ENCODE measurements around the gene MAGI1. TPM values are rescaled to one million over a fixed set of nuclear protein-coding genes. Genes with fewer than 3 reads are reported as not detected.

Gene MAGI1
- total and polyA plus RNA-seq, 10 donors = 3.5 to 104 (median 62.3) TPM

DNA sequence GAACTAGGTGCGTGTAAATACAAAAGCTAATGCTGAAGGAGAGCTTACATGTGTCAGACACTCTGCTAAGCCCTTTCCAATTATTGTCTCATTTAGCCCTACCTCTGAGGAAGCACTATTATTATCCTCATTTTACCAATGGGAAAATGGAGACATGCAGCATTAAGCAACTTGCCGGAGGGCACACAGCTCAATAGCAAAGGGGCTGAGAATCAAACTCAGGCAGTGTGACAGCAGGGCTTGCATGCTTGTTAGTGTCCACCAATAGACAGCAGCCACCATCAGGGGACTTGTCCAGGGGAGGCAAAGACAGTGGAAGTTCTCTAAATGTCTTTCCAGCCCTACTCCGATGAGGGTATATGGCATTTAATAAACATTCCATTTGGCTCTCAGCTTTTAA is 548.6 kb downstream of the MAGI1 start:
- Histone ChIP-seq H3K27ac (no peak overlapping the region), H3K4me1 (peaks cover 9 to 18% (median 13%) of the 10 kb centered on the region in 6 donors), H3K27me3 (replicated peaks in 1 of 7) (no peaks in the 10 kb centered on the region), H3K36me3 (no peaks in the 10 kb centered on the region), H3K4me3 (no peak overlapping the region), H3K9me3 (no peaks in the 10 kb centered on the region)
- TF ChIP-seq POLR2AphosphoS5 (IDR thresholded peaks at IDR 0.05) (no peak), POLR2A (IDR thresholded peaks at IDR 0.05) (no peak)
- TF ChIP-seq, protein P1, sequence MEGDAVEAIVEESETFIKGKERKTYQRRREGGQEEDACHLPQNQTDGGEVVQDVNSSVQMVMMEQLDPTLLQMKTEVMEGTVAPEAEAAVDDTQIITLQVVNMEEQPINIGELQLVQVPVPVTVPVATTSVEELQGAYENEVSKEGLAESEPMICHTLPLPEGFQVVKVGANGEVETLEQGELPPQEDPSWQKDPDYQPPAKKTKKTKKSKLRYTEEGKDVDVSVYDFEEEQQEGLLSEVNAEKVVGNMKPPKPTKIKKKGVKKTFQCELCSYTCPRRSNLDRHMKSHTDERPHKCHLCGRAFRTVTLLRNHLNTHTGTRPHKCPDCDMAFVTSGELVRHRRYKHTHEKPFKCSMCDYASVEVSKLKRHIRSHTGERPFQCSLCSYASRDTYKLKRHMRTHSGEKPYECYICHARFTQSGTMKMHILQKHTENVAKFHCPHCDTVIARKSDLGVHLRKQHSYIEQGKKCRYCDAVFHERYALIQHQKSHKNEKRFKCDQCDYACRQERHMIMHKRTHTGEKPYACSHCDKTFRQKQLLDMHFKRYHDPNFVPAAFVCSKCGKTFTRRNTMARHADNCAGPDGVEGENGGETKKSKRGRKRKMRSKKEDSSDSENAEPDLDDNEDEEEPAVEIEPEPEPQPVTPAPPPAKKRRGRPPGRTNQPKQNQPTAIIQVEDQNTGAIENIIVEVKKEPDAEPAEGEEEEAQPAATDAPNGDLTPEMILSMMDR (IDR thresholded peaks at IDR 0.05 in 8 of 11, conservative IDR thresholded peaks at IDR 0.05 in 3 of 11) = no peak
- intact Hi-C loops (cut with DNase I; ENCODE audit: low total_unique reads) = no loop called here
- DNase-seq = no peak
- 93 to 96% (median 95%) methylated on average over 3 of the region's 3 CpGs for WGBS, 5 donors

- Histone ChIP-seq H3K27ac (no peak overlapping the region), H3K36me3 (no peaks in the 10 kb centered on the region), H3K9me3 (no peaks in the 10 kb centered on the region), H3K27me3 (replicated peaks in 1 of 7) (no peaks in the 10 kb centered on the region), H3K4me1 (peaks cover 9 to 25% (median 22%) of the 10 kb centered on the region in 6 donors), H3K4me3 (no peak overlapping the region)
- 90 to 94% (median 91%) methylated on average over 2 of the region's 2 CpGs for WGBS, 5 donors
- DNase-seq = no peak
- no peak for TF ChIP-seq POLR2A (IDR thresholded peaks at IDR 0.05)
- TF ChIP-seq POLR2AphosphoS5 (IDR thresholded peaks at IDR 0.05) = no peak
- TF ChIP-seq, protein P1 (IDR thresholded peaks at IDR 0.05 in 8 of 11, conservative IDR thresholded peaks at IDR 0.05 in 3 of 11) = no peak
- intact Hi-C loops (cut with DNase I; ENCODE audit: low total_unique reads) = no loop called here
These were observed 549.5 kb downstream of the MAGI1 start for GRCh38 chr3:65489253-65489652.

- Histone ChIP-seq H3K4me1 (peaks cover 12 to 44% (median 36%) of the 10 kb centered on the region in 6 donors), H3K36me3 (no peaks in the 10 kb centered on the region), H3K9me3 (no peaks in the 10 kb centered on the region), H3K27me3 (replicated peaks in 1 of 7) (no peaks in the 10 kb centered on the region), H3K4me3 (no peak overlapping the region), H3K27ac (peak overlapping the region in 5 of 8 donors; percentile 8 to 64 (median 45))
- intact Hi-C loops (cut with DNase I; ENCODE audit: low total_unique reads) = no loop called here
- WGBS, 5 donors = 51 to 80% (median 66%) methylated on average over 3 of the region's 3 CpGs
- no peak for TF ChIP-seq POLR2AphosphoS5 (IDR thresholded peaks at IDR 0.05)
- DNase-seq = no peak
These were observed 552.8 kb downstream of the MAGI1 start for GRCh38 chr3:65485826-65486469.

- 54 to 78% (median 57%) methylated on average over 3 of the region's 3 CpGs for WGBS, 5 donors
These were observed 553.8 kb downstream of the MAGI1 start for GRCh38 chr3:65484964-65485363.

More at GRCh38 chr3:65484964-65485363, 553.8 kb downstream of the MAGI1 start:
- H3K36me3 ChIP-seq = no peaks in the 10 kb centered on the region
- TF ChIP-seq, protein P1 (IDR thresholded peaks at IDR 0.05 in 8 of 11, conservative IDR thresholded peaks at IDR 0.05 in 3 of 11) = no peak
- TF ChIP-seq POLR2A (IDR thresholded peaks at IDR 0.05) (no peak), POLR2AphosphoS5 (IDR thresholded peaks at IDR 0.05) (no peak)
- peaks cover 12 to 44% (median 36%) of the 10 kb centered on the region in 6 donors for H3K4me1 ChIP-seq
- DNase-seq = no peak
- intact Hi-C loops (cut with DNase I; ENCODE audit: low total_unique reads) = no loop called here
- no peaks in the 10 kb centered on the region for H3K9me3 ChIP-seq
- peak overlapping the region in 4 of 8 donors; percentile 14 to 64 (median 53) for H3K27ac ChIP-seq
- no peak overlapping the region for H3K4me3 ChIP-seq
- H3K27me3 ChIP-seq (replicated peaks in 1 of 7) = no peaks in the 10 kb centered on the region
